HL-60 (cell line): ENCODE data around the gene P2RY12.

Experiments used
- CTCF ChIP-seq: IDR thresholded peaks from one replicate; pipeline ENCODE4 v1.5.1; 2011; ENCODE audit warnings: low read length, control low read depth, inconsistent platforms; ENCODE audit not compliant: insufficient read depth
- GABPA ChIP-seq: IDR thresholded peaks from 2 replicates; pipeline ENCODE4 v1.6.1; 2012; ENCODE audit warnings: low read depth
- POLR2AphosphoS5 ChIP-seq: IDR thresholded peaks from 2 replicates; pipeline ENCODE4 v1.6.1; 2012; ENCODE audit warnings: low read depth
- REST ChIP-seq: IDR thresholded peaks from 2 replicates; pipeline ENCODE4 v1.6.1; 2012; ENCODE audit warnings: low read depth; ENCODE audit not compliant: insufficient replicate concordance
- SPI1 ChIP-seq: IDR thresholded peaks from 2 replicates; pipeline ENCODE4 v1.6.1; 2012; ENCODE audit warnings: low read depth, mild to moderate bottlenecking, borderline replicate concordance

- no peak for TF ChIP-seq CTCF
- no peak for TF ChIP-seq POLR2AphosphoS5
- TF ChIP-seq GABPA = no peak
- no peak for TF ChIP-seq REST
- TF ChIP-seq SPI1 = no peak
These were observed 1.9 kb downstream of the P2RY12 start for GRCh38 chr3:151382671-151383070.
